AG04449 (cell line): ENCODE measurements around the gene TMEM163.

Experiments
- CTCF ChIA-PET: fragments of 350-600 bp; formaldehyde crosslinking; extraction: SDS; loops from one replicate; lab custom pipeline; 2021; ENCODE audit warnings: antibody characterized with exemption; lab: Yijun Ruan, JAX
- POLR2A ChIA-PET: fragments of 400-600, 350-600 bp; formaldehyde crosslinking; extraction: SDS; loops from one replicate; lab custom pipeline; 2020; ENCODE audit warnings: antibody characterized with exemption, inconsistent platforms; lab: Yijun Ruan, JAX
- DNase-seq: peaks from one replicate; pipeline ENCODE4 v3.0.0-alpha.2; 2010; ENCODE audit warnings: low read depth, low spot score
- H3K4me3 ChIP-seq: 2 replicates; pipeline ENCODE4 v1.5.1; 2011; ENCODE audit warnings: low read depth, mild to moderate bottlenecking, control low read depth, low read length
- CTCF ChIP-seq: IDR thresholded peaks from one replicate; pipeline ENCODE4 v1.5.1; 2011; ENCODE audit warnings: mild to moderate bottlenecking, moderate library complexity, low read length, control low read depth, inconsistent platforms; ENCODE audit not compliant: insufficient read depth; ENCODE audit errors: missing control alignments

Gene TMEM163

GRCh38 chr2:134717286-134718022 lies 1.3 kb downstream of the TMEM163 start:
- ChIA-PET CTCF (no interaction called here), POLR2A (interaction anchor here (0.6 kb wide), 1 partner anchor 120 kb away, joined by 3 read pairs; no protein-coding TSS in a partner anchor)

GRCh38 chr2:134716721-134717243 lies 2.0 kb downstream of the TMEM163 start:
- POLR2A ChIA-PET, result interaction anchor here (0.6 kb wide), 1 partner anchor 120 kb away, joined by 3 read pairs; no protein-coding TSS in a partner anchor
- H3K4me3 ChIP-seq, result no peak overlapping the region
- TF ChIP-seq CTCF, result no peak
- CTCF ChIA-PET, result no interaction called here
- no peak for DNase-seq

More at GRCh38 chr2:134717286-134718022, 1.3 kb downstream of the TMEM163 start:
- DNase-seq, result no peak
- no peak for TF ChIP-seq CTCF
- no peak overlapping the region for H3K4me3 ChIP-seq

GRCh38 chr2:134715932-134716643 lies 2.7 kb downstream of the TMEM163 start:
- POLR2A ChIA-PET, result no interaction called here
- CTCF ChIA-PET, result no interaction called here
- no peak for TF ChIP-seq CTCF
- no peak for DNase-seq
- no peak overlapping the region for H3K4me3 ChIP-seq

- TF ChIP-seq CTCF, result no peak
- no peak overlapping the region for H3K4me3 ChIP-seq
- DNase-seq, result no peak
- POLR2A ChIA-PET, result no interaction called here
- CTCF ChIA-PET, result no interaction called here
Observed at GRCh38 chr2:134714228-134714627, 4.6 kb downstream of the TMEM163 start.

- DNase-seq, result no peak
- no peak for TF ChIP-seq CTCF
- ChIA-PET POLR2A (no interaction called here), CTCF (no interaction called here)
- H3K4me3 ChIP-seq, result no peak overlapping the region
Observed at GRCh38 chr2:134713606-134714005, 5.2 kb downstream of the TMEM163 start.

GRCh38 chr2:134713176-134713575 lies 5.6 kb downstream of the TMEM163 start:
- CTCF ChIA-PET, result no interaction called here
- H3K4me3 ChIP-seq, result no peak overlapping the region
- POLR2A ChIA-PET, result no interaction called here
- TF ChIP-seq CTCF, result no peak
- DNase-seq, result no peak
